HEK293 (cell line): Measurements from ENCODE around the gene TLR9.

ENCODE experiments used
- PBX3 ChIP-seq: sonication (generic); formaldehyde crosslinking; IDR thresholded peaks from 2 replicates; pipeline ENCODE4 v1.8.1; 2022; ENCODE audit warnings: mild to moderate bottlenecking, moderate library complexity, missing genetic modification reagents
- ZBTB11 ChIP-seq: fragments of 450-650 bp; formaldehyde crosslinking; conservative IDR thresholded peaks from 2 replicates; pipeline ENCODE4 v1.5.1; 2016; ENCODE audit warnings: low read depth, missing biosample characterization, missing genetic modification characterization
- ZBTB17 ChIP-seq: fragments of 450-650 bp; formaldehyde crosslinking; IDR thresholded peaks from 2 replicates; pipeline ENCODE4 v1.5.1; 2016; ENCODE audit warnings: missing biosample characterization, missing genetic modification characterization
- ZNF169 ChIP-seq: fragments of 450-650 bp; formaldehyde crosslinking; IDR thresholded peaks from 2 replicates; pipeline ENCODE4 v1.5.1; 2016; ENCODE audit warnings: missing biosample characterization, missing genetic modification characterization
- ZNF184 ChIP-seq: fragments of 450-650 bp; IDR thresholded peaks from 2 replicates; pipeline ENCODE4 v1.5.1; 2018; ENCODE audit warnings: missing biosample characterization, mild to moderate bottlenecking, missing genetic modification characterization
- ZNF211 ChIP-seq: fragments of 450-650 bp; formaldehyde crosslinking; IDR thresholded peaks from 2 replicates; pipeline ENCODE4 v1.5.1; 2016; ENCODE audit warnings: low read depth, missing biosample characterization, missing genetic modification characterization
- ZNF223 ChIP-seq: fragments of 450-650 bp; formaldehyde crosslinking; IDR thresholded peaks from 2 replicates; pipeline ENCODE4 v1.5.1; 2016; ENCODE audit warnings: missing biosample characterization, missing genetic modification characterization
- ZNF585B ChIP-seq: fragments of 450-650 bp; formaldehyde crosslinking; IDR thresholded peaks from 2 replicates; pipeline ENCODE4 v1.5.1; 2016; ENCODE audit warnings: missing biosample characterization, missing genetic modification characterization
- ZSCAN18 ChIP-seq: fragments of 450-650 bp; formaldehyde crosslinking; IDR thresholded peaks from 2 replicates; pipeline ENCODE4 v1.5.1; 2016; ENCODE audit warnings: missing biosample characterization, missing genetic modification characterization
- ZSCAN4 ChIP-seq: fragments of 450-650 bp; formaldehyde crosslinking; IDR thresholded peaks from 2 replicates; pipeline ENCODE4 v1.5.1; 2017; ENCODE audit warnings: missing biosample characterization, missing genetic modification characterization
- TF ChIP-seq, protein P1 (sequence below): fragments of 450-650 bp; formaldehyde crosslinking; IDR thresholded peaks from 2 replicates; pipeline ENCODE4 v1.5.1; 2016; ENCODE audit warnings: missing biosample characterization, missing genetic modification characterization
- TF ChIP-seq, protein P2 (sequence below): fragments of 450-650 bp; formaldehyde crosslinking; optimal IDR thresholded peaks from 2 replicates; pipeline ENCODE3; 2016; ENCODE audit warnings: missing biosample characterization, mild to moderate bottlenecking, missing genetic modification characterization

- no peak for TF ChIP-seq ZNF184 (tag by site-specific recombination)
- TF ChIP-seq PBX3 (CRISPR knock-in tag) = no peak
- TF ChIP-seq, protein P1, sequence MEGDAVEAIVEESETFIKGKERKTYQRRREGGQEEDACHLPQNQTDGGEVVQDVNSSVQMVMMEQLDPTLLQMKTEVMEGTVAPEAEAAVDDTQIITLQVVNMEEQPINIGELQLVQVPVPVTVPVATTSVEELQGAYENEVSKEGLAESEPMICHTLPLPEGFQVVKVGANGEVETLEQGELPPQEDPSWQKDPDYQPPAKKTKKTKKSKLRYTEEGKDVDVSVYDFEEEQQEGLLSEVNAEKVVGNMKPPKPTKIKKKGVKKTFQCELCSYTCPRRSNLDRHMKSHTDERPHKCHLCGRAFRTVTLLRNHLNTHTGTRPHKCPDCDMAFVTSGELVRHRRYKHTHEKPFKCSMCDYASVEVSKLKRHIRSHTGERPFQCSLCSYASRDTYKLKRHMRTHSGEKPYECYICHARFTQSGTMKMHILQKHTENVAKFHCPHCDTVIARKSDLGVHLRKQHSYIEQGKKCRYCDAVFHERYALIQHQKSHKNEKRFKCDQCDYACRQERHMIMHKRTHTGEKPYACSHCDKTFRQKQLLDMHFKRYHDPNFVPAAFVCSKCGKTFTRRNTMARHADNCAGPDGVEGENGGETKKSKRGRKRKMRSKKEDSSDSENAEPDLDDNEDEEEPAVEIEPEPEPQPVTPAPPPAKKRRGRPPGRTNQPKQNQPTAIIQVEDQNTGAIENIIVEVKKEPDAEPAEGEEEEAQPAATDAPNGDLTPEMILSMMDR = no peak
- TF ChIP-seq ZBTB11 (tag by site-specific recombination) = no peak
- no peak for TF ChIP-seq ZSCAN18 (tag by site-specific recombination)
- no peak for TF ChIP-seq ZNF585B
- TF ChIP-seq ZNF211 (tag by site-specific recombination) = no peak
- TF ChIP-seq, protein P2, sequence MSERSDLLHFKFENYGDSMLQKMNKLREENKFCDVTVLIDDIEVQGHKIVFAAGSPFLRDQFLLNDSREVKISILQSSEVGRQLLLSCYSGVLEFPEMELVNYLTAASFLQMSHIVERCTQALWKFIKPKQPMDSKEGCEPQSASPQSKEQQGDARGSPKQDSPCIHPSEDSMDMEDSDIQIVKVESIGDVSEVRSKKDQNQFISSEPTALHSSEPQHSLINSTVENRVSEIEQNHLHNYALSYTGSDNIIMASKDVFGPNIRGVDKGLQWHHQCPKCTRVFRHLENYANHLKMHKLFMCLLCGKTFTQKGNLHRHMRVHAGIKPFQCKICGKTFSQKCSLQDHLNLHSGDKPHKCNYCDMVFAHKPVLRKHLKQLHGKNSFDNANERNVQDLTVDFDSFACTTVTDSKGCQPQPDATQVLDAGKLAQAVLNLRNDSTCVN (tag by site-specific recombination) = no peak
- TF ChIP-seq ZNF223 (tag by site-specific recombination) = no peak
- no peak for TF ChIP-seq ZSCAN4
- TF ChIP-seq ZBTB17 = no peak
- no peak for TF ChIP-seq ZNF169 (tag by site-specific recombination)
These were observed 3.7 kb downstream of the TLR9 start for GRCh38 chr3:52221563-52222318.
